PC-9 (cell line): ENCODE data around the gene NGEF.

Source experiments
- CTCF ChIP-seq: fragments of 200-600 bp; sonication (generic); conservative IDR thresholded peaks from 2 replicates; pipeline ENCODE4 v1.6.1; 2017; ENCODE audit warnings: mixed run types, antibody characterized with exemption, mild to moderate bottlenecking, moderate library complexity
- EZH2 ChIP-seq: fragments of 200-600 bp; sonication (generic); IDR thresholded peaks from 2 replicates; pipeline ENCODE4 v1.8.0; 2017; ENCODE audit warnings: antibody characterized with exemption, low read depth

GRCh38 chr2:232984451-232985207 lies 28.4 kb downstream of the NGEF start:
- no peak for TF ChIP-seq CTCF
- no peak for TF ChIP-seq EZH2
